ENCODE data around the gene RASD1.
"Not testable (repeated sequence)": the region's sequence is repeated elsewhere in the genome, so short reads cannot be mapped to it uniquely, and the experiment has no call there.

The RASD1 gene

GRCh38 chr17:17468217-17469010 lies 27.8 kb downstream of the RASD1 start:
- no peak for TF ChIP-seq CTCF (IDR thresholded peaks at IDR 0.05; ENCODE audit: borderline replicate concordance, insufficient read depth, low read depth, low read length)
- no peak overlapping the region for H3K4me3 ChIP-seq (ENCODE audit: low read depth, low read length)

GRCh38 chr17:17467720-17468119 lies 28.5 kb downstream of the RASD1 start:
- no peak for TF ChIP-seq CTCF (IDR thresholded peaks at IDR 0.05; ENCODE audit: borderline replicate concordance, insufficient read depth, low read depth, low read length)

GRCh38 chr17:17467016-17467415 lies 29.2 kb downstream of the RASD1 start:
- no peak for TF ChIP-seq CTCF (IDR thresholded peaks at IDR 0.05; ENCODE audit: borderline replicate concordance, insufficient read depth, low read depth, low read length)
- no peak overlapping the region for H3K4me3 ChIP-seq (ENCODE audit: low read depth, low read length)

More at GRCh38 chr17:17467720-17468119, 28.5 kb downstream of the RASD1 start:
- no peak overlapping the region for H3K4me3 ChIP-seq (ENCODE audit: low read depth, low read length)

GRCh38 chr17:17466511-17466910 lies 29.7 kb downstream of the RASD1 start:
- no peak overlapping the region for H3K4me3 ChIP-seq (ENCODE audit: low read depth, low read length)
- TF ChIP-seq CTCF (IDR thresholded peaks at IDR 0.05; ENCODE audit: borderline replicate concordance, insufficient read depth, low read depth, low read length), result no peak

GRCh38 chr17:17465878-17466277 lies 30.3 kb downstream of the RASD1 start:
- not testable (repeated sequence) for H3K4me3 ChIP-seq (ENCODE audit: low read depth, low read length)

- TF ChIP-seq CTCF (IDR thresholded peaks at IDR 0.05; ENCODE audit: borderline replicate concordance, insufficient read depth, low read depth, low read length), result no peak
- no peak overlapping the region for H3K4me3 ChIP-seq (ENCODE audit: low read depth, low read length)
Measured at GRCh38 chr17:17463821-17464220, 32.4 kb downstream of the RASD1 start.

GRCh38 chr17:17462048-17462824 lies 34.0 kb downstream of the RASD1 start:
- H3K4me3 ChIP-seq (ENCODE audit: low read depth, low read length), result no peak overlapping the region
- no peak for TF ChIP-seq CTCF (IDR thresholded peaks at IDR 0.05; ENCODE audit: borderline replicate concordance, insufficient read depth, low read depth, low read length)
